SK-N-SH treated with all-trans-retinoic acid at 6 μM for 48 hours (cell line): ENCODE results near the gene C22orf15.

Experiments used
- ATAC-seq: fragments of 200-7000 bp; cut with Tn5 transposase; 3 replicates; pipeline ENCODE4 v1.9.1; 2020; ENCODE audit warnings: mild to moderate bottlenecking, moderate library complexity
- BACH2 ChIP-seq: fragments of 250-450 bp; sonication (Bioruptor Pico); IDR thresholded peaks from 2 replicates; pipeline ENCODE4 v1.9.0; 2021; ENCODE audit warnings: mild to moderate bottlenecking, borderline replicate concordance
- CSDC2 ChIP-seq: fragments of 250-450 bp; sonication (Bioruptor Pico); IDR thresholded peaks from 2 replicates; pipeline ENCODE4 v1.5.0; 2020; ENCODE audit warnings: mild to moderate bottlenecking, moderate library complexity
- CSRNP3 ChIP-seq: fragments of 250-450 bp; sonication (Bioruptor Pico); IDR thresholded peaks from 2 replicates; pipeline ENCODE4 v1.5.1; 2021; ENCODE audit warnings: mild to moderate bottlenecking, moderate library complexity
- GLIS3 ChIP-seq: fragments of 250-450 bp; sonication (Bioruptor Pico); IDR thresholded peaks from 2 replicates; pipeline ENCODE4 v1.5.0; 2020; ENCODE audit warnings: mild to moderate bottlenecking, moderate library complexity
- ISL1 ChIP-seq: fragments of 250-450 bp; sonication (Bioruptor Pico); IDR thresholded peaks from 2 replicates; pipeline ENCODE4 v2.1.2; 2022; ENCODE audit warnings: mild to moderate bottlenecking, moderate library complexity
- OSR1 ChIP-seq: fragments of 250-450 bp; sonication (Bioruptor Pico); IDR thresholded peaks from 2 replicates; pipeline ENCODE4 v1.8.0; 2022; ENCODE audit warnings: moderate library complexity, mild to moderate bottlenecking, inconsistent platforms
- PATZ1 ChIP-seq: fragments of 250-450 bp; sonication (Bioruptor Pico); IDR thresholded peaks from 2 replicates; pipeline ENCODE4 v1.8.0; 2020; ENCODE audit warnings: mild to moderate bottlenecking, moderate library complexity, borderline replicate concordance
- POU6F1 ChIP-seq: fragments of 250-450 bp; sonication (Bioruptor Pico); IDR thresholded peaks from 2 replicates; pipeline ENCODE4 v1.8.0; 2021; ENCODE audit warnings: low read depth, mild to moderate bottlenecking, moderate library complexity, borderline replicate concordance
- PPARA ChIP-seq: fragments of 250-450 bp; sonication (Bioruptor Pico); IDR thresholded peaks from 2 replicates; pipeline ENCODE4 v1.5.0; 2020; ENCODE audit warnings: mild to moderate bottlenecking, borderline replicate concordance
- SNAI2 ChIP-seq: fragments of 250-450 bp; sonication (Bioruptor Pico); IDR thresholded peaks from 2 replicates; pipeline ENCODE4 v1.5.0; 2020; ENCODE audit warnings: mild to moderate bottlenecking, moderate library complexity
- TSHZ2 ChIP-seq: fragments of 250-450 bp; sonication (Bioruptor Pico); IDR thresholded peaks from 2 replicates; pipeline ENCODE4 v1.5.0; 2020; ENCODE audit warnings: mild to moderate bottlenecking, moderate library complexity
- ZC3H10 ChIP-seq: fragments of 250-450 bp; sonication (Bioruptor Pico); IDR thresholded peaks from 2 replicates; pipeline ENCODE4 v1.5.1; 2021; ENCODE audit warnings: mild to moderate bottlenecking, moderate library complexity
- ZFP3 ChIP-seq: fragments of 250-450 bp; sonication (Bioruptor Pico); IDR thresholded peaks from 2 replicates; pipeline ENCODE4 v1.5.0; 2020; ENCODE audit warnings: mild to moderate bottlenecking, moderate library complexity
- ZNF565 ChIP-seq: fragments of 450-650 bp; formaldehyde crosslinking; conservative IDR thresholded peaks from 2 replicates; pipeline ENCODE4 v1.5.0; 2020; ENCODE audit warnings: low read depth, mild to moderate bottlenecking, moderate library complexity
- ZNF70 ChIP-seq: fragments of 450-650 bp; formaldehyde crosslinking; IDR thresholded peaks from 2 replicates; pipeline ENCODE4 v1.5.0; 2020; ENCODE audit warnings: mild to moderate bottlenecking, moderate library complexity

Gene C22orf15

GRCh38 chr22:23801886-23802377, 39.1 kb downstream of the C22orf15 start (continued):
- no peak for TF ChIP-seq PATZ1
- TF ChIP-seq, all 23 proteins: peak for 0

- TF ChIP-seq SNAI2 (no peak), CSDC2 (CRISPR knock-in tag) (no peak), PPARA (CRISPR knock-in tag) (no peak), ZFP3 (CRISPR knock-in tag) (no peak), ISL1 (CRISPR knock-in tag) (no peak), OSR1 (CRISPR knock-in tag) (no peak), BACH2 (CRISPR knock-in tag) (no peak), PATZ1 (no peak), GLIS3 (no peak)
- TF ChIP-seq, all 23 proteins: peak for 0
These were observed 40.4 kb downstream of the C22orf15 start for GRCh38 chr22:23803001-23803819.

GRCh38 chr22:23804781-23805291, 42.0 kb downstream of the C22orf15 start:
- TF ChIP-seq SNAI2 (no peak), ZNF70 (CRISPR knock-in tag) (no peak), CSRNP3 (CRISPR knock-in tag) (no peak)
- ATAC-seq: no peak

More at GRCh38 chr22:23803001-23803819, 40.4 kb downstream of the C22orf15 start:
- ATAC-seq: no peak

- TF ChIP-seq OSR1 (CRISPR knock-in tag) (no peak), ZNF70 (CRISPR knock-in tag) (no peak), TSHZ2 (CRISPR knock-in tag) (no peak), SNAI2 (no peak), POU6F1 (CRISPR knock-in tag) (no peak), BACH2 (CRISPR knock-in tag) (no peak), ZC3H10 (CRISPR knock-in tag) (no peak), CSDC2 (CRISPR knock-in tag) (no peak), ZNF565 (no peak), ISL1 (CRISPR knock-in tag) (no peak), PPARA (CRISPR knock-in tag) (no peak), PATZ1 (no peak), ZFP3 (CRISPR knock-in tag) (no peak)
- ATAC-seq: no peak
These were observed 44.0 kb downstream of the C22orf15 start for GRCh38 chr22:23806837-23807236.
